HepG2 (cell line): ENCODE data around the gene FHIT. TPM values are rescaled to one million over a fixed set of nuclear protein-coding genes. Genes with fewer than 3 reads are reported as not detected.

Source experiments
- ATAC-seq: fragments of 200-7000 bp; cut with Tn5 transposase; 3 replicates; pipeline ENCODE4 v1.9.1; 2020; ENCODE audit warnings: mild to moderate bottlenecking, moderate library complexity
- BruUV-seq: library from RNA; stranded (reverse); fragments of 400-500 nt; replicated peaks from 2 replicates; lab custom pipeline; 2021; lab: Mats Ljungman, UMichigan
- CTCF ChIA-PET: fragments of 300-600 bp; formaldehyde crosslinking; extraction: SDS; loops from one replicate; lab custom pipeline; 2021; ENCODE audit warnings: low total read pairs, inconsistent platforms, low intra/inter-chr PET ratio; lab: Yijun Ruan, JAX
- POLR2A ChIA-PET: fragments of 350-600 bp; sonication (Branson Sonifier 250); formaldehyde crosslinking; loops from one replicate; lab custom pipeline; 2020; ENCODE audit warnings: antibody characterized with exemption, inconsistent platforms; lab: Yijun Ruan, JAX
- DNase-seq: peaks from one replicate; pipeline ENCODE4 v3.0.0-alpha.2; 2015; ENCODE audit warnings: low spot score
- FAIRE-seq: peaks from 3 replicates; lab custom pipeline; 2011; peaks lifted over from hg19 to GRCh38; lab: Jason Lieb, UNC
- H2AFZ ChIP-seq: one replicate; pipeline ENCODE4 v1.6.1; 2011; ENCODE audit warnings: low read length, inconsistent platforms
- H3K27ac ChIP-seq: fragments of 300-600 bp; 3 replicates; pipeline ENCODE4 v1.8.0; 2011; ENCODE audit warnings: mixed run types, mild to moderate bottlenecking, mixed read lengths, low read length, inconsistent platforms; ENCODE audit not compliant: insufficient read depth; ENCODE audit errors: extremely low read length
- H3K27me3 ChIP-seq, 2 experiments: fragments of 200-600 bp in 1 of 2; 2 replicates in 1 of 2; 3 replicates in 1 of 2; pipeline versions ENCODE4 v1.6.0 to v1.8.0; 2011; ENCODE audit warnings: low read length in 2 of 2, mild to moderate bottlenecking in 2 of 2, moderate library complexity in 2 of 2, inconsistent platforms in 1 of 2; ENCODE audit not compliant: insufficient read depth in 2 of 2, control insufficient read depth in 1 of 2
- H3K36me3 ChIP-seq, 2 experiments: fragments of 200-600 bp in 1 of 2; replicated peaks in 1 of 2; 2 replicates in 1 of 2; 3 replicates in 1 of 2; pipeline versions ENCODE4 v1.5.1 to v1.8.0; 2011; ENCODE audit warnings: low read length in 2 of 2, inconsistent platforms in 1 of 2; ENCODE audit not compliant: insufficient read depth in 2 of 2, control insufficient read depth in 1 of 2
- H3K4me1 ChIP-seq: 2 replicates; pipeline ENCODE4 v1.5.1; 2012; ENCODE audit warnings: low read length, inconsistent platforms; ENCODE audit not compliant: insufficient read depth
- H3K4me2 ChIP-seq: 2 replicates; pipeline ENCODE4 v1.6.0; 2011; ENCODE audit warnings: low read depth, low read length, inconsistent platforms
- H3K4me3 ChIP-seq, 3 experiments: fragments of 200-600 bp in 1 of 3; sonication (generic), shearing (Covaris generic) in 1 of 3; replicated peaks in 1 of 3; 2 replicates each; pipeline ENCODE4 v1.5.1; 2011 to 2016; ENCODE audit warnings: low read length in 3 of 3, inconsistent platforms in 2 of 3, low read depth in 2 of 3, mild to moderate bottlenecking in 2 of 3, control low read depth in 1 of 3, mixed read lengths in 1 of 3; ENCODE audit not compliant: insufficient read depth in 1 of 3
- H3K79me2 ChIP-seq: one replicate; pipeline ENCODE4 v1.6.1; 2011; ENCODE audit warnings: low read length, inconsistent platforms; ENCODE audit not compliant: insufficient read depth
- H3K9ac ChIP-seq: 2 replicates; pipeline ENCODE4 v1.6.0; 2011; ENCODE audit warnings: mild to moderate bottlenecking, low read depth, low read length, inconsistent platforms; ENCODE audit not compliant: insufficient read depth
- H3K9me3 ChIP-seq: 2 replicates; pipeline ENCODE4 v1.5.1; 2012; ENCODE audit warnings: mild to moderate bottlenecking, low read length
- H4K20me1 ChIP-seq: 2 replicates; pipeline ENCODE4 v1.6.0; 2011; ENCODE audit warnings: inconsistent platforms, mild to moderate bottlenecking, low read length, moderate library complexity; ENCODE audit not compliant: insufficient read depth
- BCL3 ChIP-seq: sonication (generic); formaldehyde crosslinking; IDR thresholded peaks from 2 replicates; pipeline ENCODE4 v1.5.1; 2020; ENCODE audit warnings: mild to moderate bottlenecking, missing genetic modification reagents, moderate library complexity
- BRCA1 ChIP-seq: sonication (generic); formaldehyde crosslinking; IDR thresholded peaks from 2 replicates; pipeline ENCODE4 v1.4.0; 2020; ENCODE audit warnings: missing genetic modification reagents
- CEBPG ChIP-seq: IDR thresholded peaks from 2 replicates; pipeline ENCODE4 v1.6.1; 2016
- ELK4 ChIP-seq: sonication (generic); formaldehyde crosslinking; IDR thresholded peaks from 2 replicates; pipeline ENCODE4 v1.9.0; 2021; ENCODE audit warnings: missing genetic modification reagents, borderline replicate concordance
- FLYWCH1 ChIP-seq: sonication (generic); formaldehyde crosslinking; IDR thresholded peaks from 2 replicates; pipeline ENCODE4 v1.8.1; 2023; ENCODE audit warnings: mild to moderate bottlenecking, missing genetic modification reagents
- FOXC1 ChIP-seq: sonication (generic); formaldehyde crosslinking; IDR thresholded peaks from 2 replicates; pipeline ENCODE4 v1.8.0; 2022; ENCODE audit warnings: mild to moderate bottlenecking, missing genetic modification reagents, borderline replicate concordance
- FOXJ3 ChIP-seq: sonication (generic); formaldehyde crosslinking; IDR thresholded peaks from 2 replicates; pipeline ENCODE4 v1.4.0; 2020; ENCODE audit warnings: missing genetic modification reagents, mild to moderate bottlenecking, borderline replicate concordance
- MXD4 ChIP-seq: IDR thresholded peaks from 2 replicates; pipeline ENCODE4 v1.6.1; 2016; ENCODE audit warnings: mild to moderate bottlenecking, missing biosample characterization, missing genetic modification reagents
- RARG ChIP-seq: sonication (generic); formaldehyde crosslinking; IDR thresholded peaks from 2 replicates; pipeline ENCODE4 v1.4.0; 2020; ENCODE audit warnings: low read depth, mild to moderate bottlenecking, missing genetic modification reagents
- SNAI1 ChIP-seq: sonication (generic); formaldehyde crosslinking; IDR thresholded peaks from 2 replicates; pipeline ENCODE4 v1.5.0; 2020; ENCODE audit warnings: mild to moderate bottlenecking, missing genetic modification reagents, borderline replicate concordance
- SP5 ChIP-seq: IDR thresholded peaks from 2 replicates; pipeline ENCODE4 v1.6.1; 2016; ENCODE audit warnings: low read depth, borderline replicate concordance
- ZNF639 ChIP-seq: conservative IDR thresholded peaks from 2 replicates; pipeline ENCODE4 v1.6.1; 2018; ENCODE audit warnings: missing genetic modification reagents
- ZNF660 ChIP-seq: sonication (generic); formaldehyde crosslinking; IDR thresholded peaks from 2 replicates; pipeline ENCODE4 v1.5.1; 2020; ENCODE audit warnings: mild to moderate bottlenecking, low read depth, missing genetic modification reagents, borderline replicate concordance
- ZSCAN30 ChIP-seq: sonication (generic); formaldehyde crosslinking; IDR thresholded peaks from 2 replicates; pipeline ENCODE4 v1.5.0; 2020; ENCODE audit warnings: mild to moderate bottlenecking, missing genetic modification reagents
- whole genome bisulfite sequencing: methylation state at CpG from one replicate; pipeline ENCODE4 v1.1.6; 2017; ENCODE audit warnings: low lambda C conversion rate; 5-methylcytosine and 5-hydroxymethylcytosine counted together
- in situ Hi-C: cut with HindIII; loops from 2 replicates; pipeline ENCODE4 v1.10.0; 2017; ENCODE audit warnings: low pct_unique_long_range_greater_than_20kb; ENCODE audit not compliant: extremely low pct_ligation_motif_present
- intact Hi-C: fragments of 100-400 bp; cut with micrococcal nuclease; formaldehyde crosslinking; loops from one replicate; pipeline ENCODE4 v1.10.0; 2022; ENCODE audit not compliant: unreplicated experiment
- polyA plus RNA-seq, 8 experiments: library from polyadenylated mRNA; depleted of rRNA in 3 of 8; stranded (reverse) in 7 of 8; unstranded in 1 of 8; fragments of >200 nt; fragmentation: Illumina TruSeq in 4 of 8; extraction: Trizol in 4 of 8; gene quantifications; 2 replicates each; pipeline versions ENCODE4 v1.2.1 to v1.2.3, GENCODE V29; 2011 to 2016; ENCODE audit warnings: low read depth in 4 of 8, missing spikeins in 1 of 8, mixed read lengths in 1 of 8; ENCODE audit not compliant: insufficient read depth in 1 of 8
- total RNA-seq, 5 experiments: library from RNA; depleted of rRNA; stranded (reverse); fragments of >200 nt; fragmentation: Illumina TruSeq; extraction: Trizol; gene quantifications; 2 replicates each; pipeline ENCODE4 v1.2.3, GENCODE V29; 2016; ENCODE audit warnings: low read depth in 1 of 5

FHIT gene
- total and polyA plus RNA-seq, 2 of the 13 experiments (the other 11 are each of a cell fraction or from before 2014, with no cell fraction given), result 4.0 to 4.6 TPM

GRCh38 chr3:59780209-59780608, 1471.0 kb downstream of the FHIT start:
- Histone ChIP-seq H3K9me3 (no peaks in the 10 kb centered on the region), H3K4me3 (no peak overlapping the region), H3K9ac (no peak overlapping the region), H3K27me3 (no peaks in the 10 kb centered on the region), H3K4me2 (no peak overlapping the region), H3K36me3 (no peaks in the 10 kb centered on the region), H2AFZ (no peak overlapping the region), H3K4me1 (no peaks in the 10 kb centered on the region), H3K27ac (no peak overlapping the region), H3K79me2 (no peaks in the 10 kb centered on the region), H4K20me1 (no peaks in the 10 kb centered on the region)
- intact Hi-C loops (no loop called here), in situ Hi-C loops (no loop called here)
- CTCF ChIA-PET, result no interaction called here
- no peak for FAIRE-seq
- DNase-seq, result no peak
- POLR2A ChIA-PET, result no interaction called here
- no TSS peak for BruUV-seq
- 47% methylated on average over 2 of the region's 2 CpGs for WGBS
- ATAC-seq, result no peak
- TF ChIP-seq BRCA1 (CRISPR knock-in tag) (no peak), BCL3 (CRISPR knock-in tag) (no peak), SP5 (CRISPR knock-in tag) (no peak), ZNF639 (CRISPR knock-in tag) (no peak), FOXJ3 (CRISPR knock-in tag) (no peak), ZSCAN30 (CRISPR knock-in tag) (no peak), ZNF660 (CRISPR knock-in tag) (no peak), ELK4 (CRISPR knock-in tag) (no peak), SNAI1 (CRISPR knock-in tag) (no peak), CEBPG (CRISPR knock-in tag) (no peak), MXD4 (CRISPR knock-in tag) (no peak), FLYWCH1 (no peak), RARG (CRISPR knock-in tag) (no peak), FOXC1 (no peak)
